ENCODE results near the gene NUBP2.
"Not testable (repeated sequence)": the region's sequence is repeated elsewhere in the genome, so short reads cannot be mapped to it uniquely, and the experiment has no call there.

The NUBP2 gene

GRCh38 chr16:1787056-1787321 is 4.2 kb downstream of the NUBP2 start:
- DNase-seq = no peak

- no peak for DNase-seq
These were observed 4.7 kb downstream of the NUBP2 start for GRCh38 chr16:1787322-1788094.

- DNase-seq = no peak
These were observed 5.4 kb downstream of the NUBP2 start for GRCh38 chr16:1788095-1788707.

- no peak for DNase-seq
These were observed 5.9 kb downstream of the NUBP2 start for GRCh38 chr16:1788708-1789100.

- no peak for DNase-seq
These were observed 6.9 kb downstream of the NUBP2 start for GRCh38 chr16:1789643-1790045.

- no peak for DNase-seq
These were observed 7.5 kb downstream of the NUBP2 start for GRCh38 chr16:1790261-1790610.

- DNase-seq = no peak
These were observed 8.0 kb downstream of the NUBP2 start for GRCh38 chr16:1790611-1791255.

GRCh38 chr16:1791256-1791942 is 8.6 kb downstream of the NUBP2 start:
- no peak for DNase-seq

- no peak for DNase-seq
These were observed 9.4 kb downstream of the NUBP2 start for GRCh38 chr16:1791943-1792812.

GRCh38 chr16:1792836-1793577 is 10.2 kb downstream of the NUBP2 start:
- DNase-seq = no peak

- DNase-seq = no peak
These were observed 10.9 kb downstream of the NUBP2 start, which contains the start of gene IGFALS for GRCh38 chr16:1793578-1794220. Gene IGFALS (minus strand): TSS chr16:1793705. CDS start chr16:1793652, 53 bp downstream.

GRCh38 chr16:1794221-1794871 is 11.6 kb downstream of the NUBP2 start:
- no peak for DNase-seq

GRCh38 chr16:1794908-1795666 is 12.3 kb downstream of the NUBP2 start:
- no peak for DNase-seq

- not testable (repeated sequence) for DNase-seq
These were observed 16.5 kb downstream of the NUBP2 start for GRCh38 chr16:1799263-1799662.

GRCh38 chr16:1800701-1801100 is 17.9 kb downstream of the NUBP2 start:
- no peak for DNase-seq

- no peak for DNase-seq
These were observed 24.9 kb downstream of the NUBP2 start for GRCh38 chr16:1807626-1808025.

- no peak for DNase-seq
These were observed 25.9 kb downstream of the NUBP2 start for GRCh38 chr16:1808691-1809090.

- no peak for DNase-seq
These were observed 26.6 kb downstream of the NUBP2 start for GRCh38 chr16:1809281-1809801.

- DNase-seq = no peak
These were observed 27.3 kb downstream of the NUBP2 start for GRCh38 chr16:1810106-1810505.

- no peak for DNase-seq
These were observed 27.8 kb downstream of the NUBP2 start for GRCh38 chr16:1810536-1810935.

Measured in NCI-H446 treated with DMSO at 0.1 percent for 48 hours (cell line).